Neural cell (in vitro differentiated cells): Measurements from ENCODE around the gene BICC1. TPM values are rescaled to one million over a fixed set of nuclear protein-coding genes. Genes with fewer than 3 reads are reported as not detected.

Experiments used
- H2AFZ ChIP-seq: fragments of 200-600, 300-800 bp; sonication (generic), shearing (Covaris generic); 2 replicates; pipeline ENCODE4 v1.6.0; 2014; ENCODE audit warnings: low read depth, mild to moderate bottlenecking, antibody characterized with exemption, low read length, moderate library complexity
- H3F3A ChIP-seq: fragments of 200-600 bp; shearing (Covaris generic); 2 replicates; pipeline ENCODE4 v1.6.1; 2016; ENCODE audit warnings: mild to moderate bottlenecking, moderate library complexity, mixed read lengths, antibody characterized with exemption, low read length; ENCODE audit not compliant: insufficient read depth, poor library complexity, severe bottlenecking
- H3K27ac ChIP-seq: fragments of 200-600, 300-800 bp; sonication (generic), shearing (Covaris generic); 2 replicates; pipeline ENCODE4 v1.5.1; 2014; ENCODE audit warnings: mild to moderate bottlenecking, low read length, moderate library complexity
- H3K27me3 ChIP-seq: fragments of 300-800, 200-600 bp; sonication (generic), shearing (Covaris generic); 2 replicates; pipeline ENCODE4 v1.6.0; 2014; ENCODE audit warnings: mild to moderate bottlenecking, low read depth, low read length, moderate library complexity; ENCODE audit not compliant: insufficient read depth
- H3K36me3 ChIP-seq: fragments of 300-800, 200-600 bp; sonication (generic), shearing (Covaris generic); 2 replicates; pipeline ENCODE4 v1.5.1; 2014; ENCODE audit warnings: mild to moderate bottlenecking, antibody characterized with exemption, low read length, moderate library complexity; ENCODE audit not compliant: insufficient read depth
- H3K4me2 ChIP-seq: fragments of 300-800, 200-600 bp; sonication (generic), shearing (Covaris generic); 2 replicates; pipeline ENCODE4 v1.6.0; 2014; ENCODE audit warnings: mild to moderate bottlenecking, low read length
- H3K4me3 ChIP-seq: fragments of 300-800, 200-600 bp; sonication (generic), shearing (Covaris generic); 2 replicates; pipeline ENCODE4 v1.5.1; 2014; ENCODE audit warnings: mild to moderate bottlenecking, low read length, moderate library complexity
- H3K79me2 ChIP-seq: fragments of 200-600 bp; shearing (Covaris generic); replicated peaks from 2 replicates; pipeline ENCODE4 v1.6.0; 2014; ENCODE audit warnings: mild to moderate bottlenecking, low read length, moderate library complexity; ENCODE audit not compliant: insufficient read depth
- H3K9ac ChIP-seq: fragments of 300-800, 200-600 bp; sonication (generic), shearing (Covaris generic); 2 replicates; pipeline ENCODE4 v1.6.1; 2016; ENCODE audit warnings: mild to moderate bottlenecking, low read length, mixed read lengths
- H3K9me2 ChIP-seq: fragments of 200-600 bp; shearing (Covaris generic); 2 replicates; pipeline ENCODE4 v1.6.1; 2016; ENCODE audit warnings: mild to moderate bottlenecking, low read length, mixed read lengths; ENCODE audit not compliant: insufficient read depth
- H3K9me3 ChIP-seq: fragments of 200-600, 300-800 bp; sonication (generic), shearing (Covaris generic); 2 replicates; pipeline ENCODE4 v1.6.1; 2016; ENCODE audit warnings: mild to moderate bottlenecking, mixed run types, low read length, moderate library complexity, mixed read lengths
- H4K20me1 ChIP-seq: fragments of 200-600 bp; shearing (Covaris generic); 2 replicates; pipeline ENCODE4 v1.6.1; 2016; ENCODE audit warnings: mild to moderate bottlenecking, mixed run types; ENCODE audit not compliant: insufficient read depth
- CTCF ChIP-seq: fragments of 450-650 bp; IDR thresholded peaks from 2 replicates; pipeline ENCODE4 v1.5.1; 2014; ENCODE audit warnings: antibody characterized with exemption, mild to moderate bottlenecking, moderate library complexity; ENCODE audit not compliant: poor library complexity, severe bottlenecking
- EP300 ChIP-seq: fragments of 450-650 bp; conservative IDR thresholded peaks from 2 replicates; pipeline ENCODE4 v1.6.1; 2014; ENCODE audit warnings: antibody characterized with exemption, mild to moderate bottlenecking, moderate library complexity; ENCODE audit not compliant: poor library complexity, severe bottlenecking
- EZH2 ChIP-seq: fragments of 200-600, 300-800 bp; shearing (Covaris generic), sonication (generic); IDR thresholded peaks from 2 replicates; pipeline ENCODE4 v1.6.1; 2014; ENCODE audit warnings: antibody characterized with exemption, low read length, borderline replicate concordance, mild to moderate bottlenecking; ENCODE audit not compliant: insufficient read depth, poor library complexity, severe bottlenecking
- MXI1 ChIP-seq: fragments of 450-650 bp; conservative IDR thresholded peaks from 2 replicates; pipeline ENCODE4 v1.6.1; 2014; ENCODE audit warnings: antibody characterized with exemption, mild to moderate bottlenecking; ENCODE audit not compliant: poor library complexity, severe bottlenecking
- POLR2AphosphoS5 ChIP-seq: IDR thresholded peaks from 2 replicates; pipeline ENCODE4 v1.6.1; 2012
- RAD21 ChIP-seq: fragments of 450-650 bp; conservative IDR thresholded peaks from 2 replicates; pipeline ENCODE4 v1.6.1; 2014; ENCODE audit warnings: antibody characterized with exemption, mild to moderate bottlenecking, moderate library complexity
- SMC3 ChIP-seq: fragments of 450-650 bp; conservative IDR thresholded peaks from 2 replicates; pipeline ENCODE4 v1.6.1; 2014; ENCODE audit warnings: antibody characterized with exemption, mild to moderate bottlenecking, moderate library complexity; ENCODE audit not compliant: poor library complexity
- TAF1 ChIP-seq: IDR thresholded peaks from 2 replicates; pipeline ENCODE4 v1.6.1; 2012; ENCODE audit warnings: low read depth
- polyA plus RNA-seq: library from polyadenylated mRNA; depleted of rRNA; stranded (reverse); fragments of >200 nt; gene quantifications from 2 replicates; pipeline ENCODE4 v1.2.3, GENCODE V29; 2014
- TF ChIP-seq, protein P1 (sequence below): IDR thresholded peaks from 2 replicates; pipeline ENCODE4 v1.6.1; 2012; ENCODE audit warnings: borderline replicate concordance

BICC1 gene
- polyA plus RNA-seq, 1 donor from 2014 or later = 7.6 TPM

DNA sequence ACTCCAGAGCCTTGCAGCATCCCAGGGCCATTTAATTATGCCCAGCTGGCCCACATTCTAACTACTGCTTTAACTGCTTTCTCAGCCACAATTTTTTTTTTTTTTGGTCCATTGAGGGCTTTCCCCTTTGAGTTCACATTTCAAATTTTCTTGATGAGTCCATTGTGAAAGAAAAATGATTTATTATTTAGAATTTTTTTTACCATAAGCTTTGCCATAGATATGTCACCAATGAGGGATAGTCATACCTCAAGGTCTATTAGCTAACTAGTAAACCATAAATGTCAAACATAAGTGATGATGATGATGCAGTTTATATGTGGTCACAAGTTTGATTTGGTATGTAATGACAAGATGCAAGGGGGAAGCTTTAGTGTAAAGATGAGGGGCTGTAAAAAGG, 282.9 kb downstream of the BICC1 start:
- peak overlapping the region; percentile 67 for H3K9ac ChIP-seq
- TF ChIP-seq MXI1 (no peak), SMC3 (no peak), POLR2AphosphoS5 (no peak), EP300 (no peak), EZH2 (no peak), CTCF (no peak)
- TF ChIP-seq, protein P1, sequence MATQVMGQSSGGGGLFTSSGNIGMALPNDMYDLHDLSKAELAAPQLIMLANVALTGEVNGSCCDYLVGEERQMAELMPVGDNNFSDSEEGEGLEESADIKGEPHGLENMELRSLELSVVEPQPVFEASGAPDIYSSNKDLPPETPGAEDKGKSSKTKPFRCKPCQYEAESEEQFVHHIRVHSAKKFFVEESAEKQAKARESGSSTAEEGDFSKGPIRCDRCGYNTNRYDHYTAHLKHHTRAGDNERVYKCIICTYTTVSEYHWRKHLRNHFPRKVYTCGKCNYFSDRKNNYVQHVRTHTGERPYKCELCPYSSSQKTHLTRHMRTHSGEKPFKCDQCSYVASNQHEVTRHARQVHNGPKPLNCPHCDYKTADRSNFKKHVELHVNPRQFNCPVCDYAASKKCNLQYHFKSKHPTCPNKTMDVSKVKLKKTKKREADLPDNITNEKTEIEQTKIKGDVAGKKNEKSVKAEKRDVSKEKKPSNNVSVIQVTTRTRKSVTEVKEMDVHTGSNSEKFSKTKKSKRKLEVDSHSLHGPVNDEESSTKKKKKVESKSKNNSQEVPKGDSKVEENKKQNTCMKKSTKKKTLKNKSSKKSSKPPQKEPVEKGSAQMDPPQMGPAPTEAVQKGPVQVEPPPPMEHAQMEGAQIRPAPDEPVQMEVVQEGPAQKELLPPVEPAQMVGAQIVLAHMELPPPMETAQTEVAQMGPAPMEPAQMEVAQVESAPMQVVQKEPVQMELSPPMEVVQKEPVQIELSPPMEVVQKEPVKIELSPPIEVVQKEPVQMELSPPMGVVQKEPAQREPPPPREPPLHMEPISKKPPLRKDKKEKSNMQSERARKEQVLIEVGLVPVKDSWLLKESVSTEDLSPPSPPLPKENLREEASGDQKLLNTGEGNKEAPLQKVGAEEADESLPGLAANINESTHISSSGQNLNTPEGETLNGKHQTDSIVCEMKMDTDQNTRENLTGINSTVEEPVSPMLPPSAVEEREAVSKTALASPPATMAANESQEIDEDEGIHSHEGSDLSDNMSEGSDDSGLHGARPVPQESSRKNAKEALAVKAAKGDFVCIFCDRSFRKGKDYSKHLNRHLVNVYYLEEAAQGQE = no peak
- H3F3A ChIP-seq = no peaks in the 10 kb centered on the region
- H2AFZ ChIP-seq = no peak overlapping the region
- H3K27me3 ChIP-seq = no peaks in the 10 kb centered on the region
- peaks cover 8% of the 10 kb centered on the region for H3K79me2 ChIP-seq
- H3K9me3 ChIP-seq = no peaks in the 10 kb centered on the region
- H3K36me3 ChIP-seq = no peaks in the 10 kb centered on the region
- H3K4me3 ChIP-seq = peak overlapping the region; percentile 57
- peak overlapping the region; percentile 77 for H3K4me2 ChIP-seq
- no peaks in the 10 kb centered on the region for H3K9me2 ChIP-seq
- H3K27ac ChIP-seq = peak overlapping the region; percentile 92
- H4K20me1 ChIP-seq = no peaks in the 10 kb centered on the region

DNA sequence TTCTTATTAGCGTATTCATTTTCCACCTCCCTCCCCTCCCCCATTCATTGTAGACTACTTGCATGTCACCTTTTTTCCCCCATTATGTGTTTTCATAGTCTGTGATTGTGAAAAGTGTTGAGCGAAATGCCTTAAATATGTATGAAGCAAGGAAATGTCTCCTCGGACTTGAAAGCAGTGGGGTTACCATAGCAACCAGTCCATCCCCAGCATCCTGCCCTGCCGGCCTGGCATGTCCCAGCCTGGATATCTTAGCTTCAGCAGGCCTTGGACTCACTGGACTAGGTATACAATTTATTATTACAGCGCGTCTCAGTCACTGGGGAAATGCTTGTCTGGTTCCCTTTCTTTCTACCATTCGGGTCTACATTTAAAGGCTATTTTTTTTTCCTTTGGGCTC, 283.6 kb downstream of the BICC1 start:
- Histone ChIP-seq H3K27me3 (no peaks in the 10 kb centered on the region), H3K4me2 (peak overlapping the region; percentile 77), H3F3A (no peaks in the 10 kb centered on the region), H2AFZ (peak overlapping the region; percentile 44), H4K20me1 (no peaks in the 10 kb centered on the region), H3K9me3 (no peaks in the 10 kb centered on the region), H3K79me2 (peaks cover 8% of the 10 kb centered on the region), H3K4me3 (peak overlapping the region; percentile 57), H3K27ac (peak overlapping the region; percentile 92), H3K9ac (peak overlapping the region; percentile 67), H3K9me2 (no peaks in the 10 kb centered on the region), H3K36me3 (no peaks in the 10 kb centered on the region)
- TF ChIP-seq EP300 (peak; percentile 74), MXI1 (peak; percentile 49), SMC3 (peak; percentile 51), TAF1 (no peak), RAD21 (peak; percentile 43), POLR2AphosphoS5 (peak; percentile 57), EZH2 (no peak), CTCF (no peak)
- TF ChIP-seq, protein P1 = peak; percentile 89
